AG04449 (cell line): Measurements from ENCODE around the gene ARV1.
"Not testable (repeated sequence)": the region's sequence is repeated elsewhere in the genome, so short reads cannot be mapped to it uniquely, and the experiment has no call there.

Source experiments
- CTCF ChIA-PET: fragments of 350-600 bp; formaldehyde crosslinking; extraction: SDS; loops from one replicate; lab custom pipeline; 2021; ENCODE audit warnings: antibody characterized with exemption; lab: Yijun Ruan, JAX
- POLR2A ChIA-PET: fragments of 400-600, 350-600 bp; formaldehyde crosslinking; extraction: SDS; loops from one replicate; lab custom pipeline; 2020; ENCODE audit warnings: antibody characterized with exemption, inconsistent platforms; lab: Yijun Ruan, JAX
- DNase-seq: peaks from one replicate; pipeline ENCODE4 v3.0.0-alpha.2; 2010; ENCODE audit warnings: low read depth, low spot score
- H3K4me3 ChIP-seq: 2 replicates; pipeline ENCODE4 v1.5.1; 2011; ENCODE audit warnings: low read depth, mild to moderate bottlenecking, control low read depth, low read length
- CTCF ChIP-seq: IDR thresholded peaks from one replicate; pipeline ENCODE4 v1.5.1; 2011; ENCODE audit warnings: mild to moderate bottlenecking, moderate library complexity, low read length, control low read depth, inconsistent platforms; ENCODE audit not compliant: insufficient read depth; ENCODE audit errors: missing control alignments

Gene ARV1

GRCh38 chr1:231046730-231047395 is 68.0 kb downstream of the ARV1 start:
- H3K4me3 ChIP-seq = no peak overlapping the region
- no peak for DNase-seq
- TF ChIP-seq CTCF = no peak
- POLR2A ChIA-PET = no interaction called here
- CTCF ChIA-PET = interaction anchor here (0.6 kb wide), 2 partner anchors 106 to 129 kb away, joined by 3 read pairs; no protein-coding TSS in a partner anchor

DNA sequence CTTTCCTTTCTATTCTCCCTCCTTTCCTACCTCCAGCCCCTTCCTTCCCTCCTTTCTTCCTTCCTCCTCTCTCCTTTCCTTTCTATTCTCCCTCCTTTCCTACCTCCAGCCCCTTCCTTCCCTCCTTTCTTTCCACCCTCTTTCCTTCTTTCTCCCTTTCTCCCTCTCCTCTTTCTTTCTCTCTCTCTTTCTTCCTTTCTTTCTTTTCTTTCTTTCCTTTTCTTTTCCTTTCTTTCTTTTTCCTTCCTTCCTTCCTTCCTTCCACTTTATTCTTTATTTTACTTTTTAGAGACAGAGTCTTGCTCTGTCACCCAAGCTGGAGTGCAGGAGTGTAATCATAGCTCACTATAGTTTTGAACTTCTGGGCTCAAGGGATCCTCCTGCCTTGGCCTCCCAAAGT is 68.6 kb downstream of the ARV1 start:
- DNase-seq, POLR2A ChIA-PET, CTCF ChIA-PET, H3K4me3 ChIP-seq: not testable (repeated sequence)

- H3K4me3 ChIP-seq, DNase-seq, CTCF ChIA-PET, POLR2A ChIA-PET: not testable (repeated sequence)
These were observed 69.5 kb downstream of the ARV1 start for GRCh38 chr1:231048419-231048818.

DNA sequence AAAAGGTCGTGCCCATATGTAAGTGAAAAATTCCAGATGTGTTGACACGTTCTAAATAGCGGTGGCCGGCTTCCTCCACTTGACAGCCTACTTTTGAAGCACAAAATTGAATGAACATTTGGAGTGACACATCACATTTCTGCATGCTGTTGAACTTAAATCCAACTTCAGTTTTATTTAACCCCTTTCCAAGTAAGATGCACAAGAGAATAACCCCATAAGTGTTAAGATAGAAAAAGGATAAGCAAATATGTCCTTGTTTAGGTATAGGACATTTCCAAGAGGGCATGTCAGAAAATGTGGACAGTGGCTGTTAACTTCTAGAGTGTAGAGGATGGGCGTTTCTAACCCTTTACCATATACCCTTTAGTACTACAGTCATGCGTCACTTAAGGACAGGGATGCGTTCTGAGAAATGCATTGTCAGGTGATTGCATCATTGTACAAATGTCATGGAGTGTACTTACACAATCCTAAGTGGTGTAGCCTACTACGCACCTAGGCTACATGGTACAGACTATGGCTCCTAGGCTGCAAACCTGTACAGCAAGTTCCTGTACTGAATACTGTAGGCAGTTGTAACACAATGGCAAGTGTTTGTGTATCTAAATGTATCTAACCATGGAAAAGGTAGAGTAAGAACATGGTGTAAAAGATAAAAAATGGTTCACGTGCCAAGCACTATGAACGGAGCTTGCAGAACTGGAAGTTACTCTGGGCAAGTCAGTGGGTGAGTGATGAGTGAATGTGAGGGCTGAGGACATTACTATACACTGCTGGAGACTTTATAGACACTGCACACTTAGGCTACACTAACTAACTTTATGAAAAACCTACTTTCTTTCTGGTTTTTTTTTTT is 70.5 kb downstream of the ARV1 start:
- TF ChIP-seq CTCF = no peak
- POLR2A ChIA-PET = no interaction called here

More for the DNA sequence above, 70.5 kb downstream of the ARV1 start:
- no peak for DNase-seq
- CTCF ChIA-PET = interaction anchor here (1.1 kb wide), 1 partner anchor 8 kb away, joined by 3 read pairs; no protein-coding TSS in a partner anchor
- H3K4me3 ChIP-seq = no peak overlapping the region
